HG03139 (cell line): ENCODE measurements around the gene PTPN21.

ENCODE experiments used
- ATAC-seq: cut with Tn5 transposase; IDR thresholded peaks from one replicate; pipeline ENCODE4 v1.9.1; 2021; ENCODE audit not compliant: unreplicated experiment

Gene PTPN21

DNA sequence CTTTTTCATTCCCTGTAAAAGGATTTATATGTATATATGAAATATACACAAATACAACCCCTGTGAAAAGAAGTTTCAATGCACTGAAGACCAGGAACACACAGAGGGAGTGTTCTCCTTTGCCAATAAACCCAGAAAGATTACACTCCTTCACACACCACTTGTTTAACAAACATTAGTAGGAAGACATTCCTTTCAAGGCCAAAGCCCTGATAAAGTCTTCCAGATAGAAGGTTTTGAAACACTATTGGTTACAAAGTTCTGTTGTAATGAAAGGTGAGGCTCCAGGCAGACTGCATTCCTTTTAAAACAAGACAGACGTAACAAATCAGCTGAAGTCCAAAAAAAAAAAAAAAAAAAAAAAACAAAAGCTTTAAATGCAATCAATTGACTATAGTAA is 81.0 kb downstream of the PTPN21 start:
- ATAC-seq = no peak

DNA sequence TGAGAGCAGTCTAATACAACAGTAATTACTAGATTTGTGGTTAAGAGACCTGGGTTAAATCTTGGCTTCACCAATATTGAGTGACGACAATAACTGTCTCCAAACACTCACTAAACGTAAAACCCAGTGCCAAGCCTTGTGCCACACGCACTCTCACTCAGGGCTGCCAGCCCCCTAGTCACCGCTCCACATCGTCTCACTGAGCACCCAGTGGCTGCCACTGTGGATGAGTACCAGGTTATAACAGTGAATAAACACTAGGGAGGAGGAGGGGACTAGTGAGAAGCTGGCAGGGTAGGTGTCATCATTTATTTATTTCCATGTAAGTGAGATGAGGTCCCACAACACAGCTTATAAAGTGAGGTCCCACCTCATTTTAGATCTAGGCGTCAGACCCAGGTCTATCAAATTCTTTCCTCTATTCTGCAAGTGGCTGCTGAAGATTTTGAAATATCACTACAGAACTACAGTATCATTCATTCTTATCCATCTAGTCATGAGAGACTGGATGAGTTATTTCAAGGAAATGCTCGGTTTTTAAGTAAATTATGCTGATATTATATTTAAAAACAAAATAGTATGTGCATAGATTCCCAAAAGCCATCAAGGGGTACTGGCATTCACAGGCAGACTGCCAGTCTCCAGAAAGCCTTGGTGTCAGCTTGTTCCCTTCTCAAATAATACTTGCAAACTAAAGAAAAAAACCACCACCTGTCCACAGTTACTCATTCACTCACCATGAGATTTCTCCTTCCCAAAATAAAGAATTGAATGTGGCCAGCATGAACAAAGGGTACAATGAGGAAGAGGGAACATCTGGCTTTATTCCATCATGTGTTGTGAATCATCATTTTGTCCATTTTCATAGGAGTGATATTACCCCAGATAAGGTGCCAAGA is 84.0 kb downstream of the PTPN21 start:
- ATAC-seq = no peak

GRCh38 chr14:88468406-88468805 is 86.4 kb downstream of the PTPN21 start:
- no peak for ATAC-seq

DNA sequence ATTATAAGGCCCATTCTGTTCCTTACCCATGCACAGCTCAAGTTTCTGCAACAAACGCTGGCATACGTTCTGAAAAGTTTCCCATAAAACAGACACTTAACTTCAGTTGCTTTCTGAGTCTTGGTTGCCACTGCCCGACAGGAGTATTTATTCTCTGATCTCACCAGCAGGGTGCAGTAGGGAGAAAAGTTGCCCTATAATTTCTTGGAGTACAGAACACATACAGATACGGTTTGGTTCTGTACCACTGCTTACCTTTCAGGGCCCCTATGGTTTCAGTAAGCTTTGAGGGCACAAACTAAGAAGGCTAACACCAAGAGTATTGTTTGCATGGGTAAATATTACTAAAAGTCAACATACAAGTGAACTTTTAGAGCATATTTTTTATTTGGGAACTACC is 91.5 kb downstream of the PTPN21 start:
- ATAC-seq = no peak

DNA sequence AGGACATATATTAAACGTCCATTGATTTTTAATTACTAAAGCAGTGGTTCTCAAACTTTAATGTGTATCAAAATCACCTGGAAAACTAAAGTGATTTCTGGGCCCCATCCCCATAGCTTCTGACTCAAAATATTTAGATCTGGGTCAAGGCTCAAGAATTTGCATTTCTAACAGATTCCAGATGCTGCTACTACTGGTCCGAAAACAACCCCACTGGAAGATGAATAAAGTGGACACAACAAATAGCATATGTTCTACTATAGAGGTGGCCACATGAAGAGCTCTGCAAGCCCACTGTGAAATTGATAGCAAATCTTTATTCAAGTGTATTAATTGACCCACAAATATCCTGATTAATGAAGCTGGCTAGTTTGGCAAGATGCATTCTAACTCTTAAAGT is 99.9 kb downstream of the PTPN21 start:
- no peak for ATAC-seq

GRCh38 chr14:88452231-88452630 is 102.6 kb downstream of the PTPN21 start:
- ATAC-seq = no peak

DNA sequence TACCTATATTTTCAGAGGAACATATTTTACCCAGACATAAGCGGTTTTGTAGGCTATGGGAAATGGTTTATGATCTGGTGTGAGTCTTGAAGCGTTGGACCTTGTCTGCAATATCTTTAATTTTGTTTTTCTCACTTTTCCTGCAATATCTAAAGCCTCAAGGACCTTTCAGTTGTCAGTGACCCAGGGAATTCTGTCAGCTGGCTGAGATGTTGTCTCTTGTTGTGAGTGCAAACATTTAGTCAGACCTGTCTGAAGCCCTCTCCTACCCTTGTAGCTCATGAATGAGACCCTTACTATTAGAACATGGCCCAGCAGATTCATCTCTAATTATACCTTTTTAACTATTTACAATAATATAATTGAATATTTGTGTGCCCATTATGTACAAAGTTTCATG is 115.7 kb downstream of the PTPN21 start:
- no peak for ATAC-seq

- no peak for ATAC-seq
These were observed 117.1 kb downstream of the PTPN21 start for GRCh38 chr14:88437658-88438057.

DNA sequence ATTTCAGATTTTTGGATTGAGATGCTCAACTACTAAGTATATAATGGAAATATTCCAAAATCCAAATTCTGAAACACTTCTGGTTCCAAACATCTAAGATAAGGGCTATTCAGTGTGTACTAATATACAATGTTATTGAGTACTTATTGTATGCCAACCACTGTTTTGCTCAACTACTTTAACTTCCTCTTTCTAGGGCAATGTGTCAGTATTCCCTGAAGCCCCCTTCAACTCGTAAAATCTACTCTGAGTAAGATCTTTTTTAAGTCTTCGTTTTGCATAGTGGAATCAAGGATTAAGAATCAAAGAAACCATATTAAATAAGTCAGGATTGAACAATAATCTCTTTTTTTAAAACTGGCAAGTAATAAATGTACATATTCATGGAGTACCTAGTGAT is 123.8 kb downstream of the PTPN21 start:
- no peak for ATAC-seq

GRCh38 chr14:88426271-88426670 is 128.5 kb downstream of the PTPN21 start:
- no peak for ATAC-seq

- no peak for ATAC-seq
These were observed 130.2 kb downstream of the PTPN21 start for GRCh38 chr14:88424573-88424972.

DNA sequence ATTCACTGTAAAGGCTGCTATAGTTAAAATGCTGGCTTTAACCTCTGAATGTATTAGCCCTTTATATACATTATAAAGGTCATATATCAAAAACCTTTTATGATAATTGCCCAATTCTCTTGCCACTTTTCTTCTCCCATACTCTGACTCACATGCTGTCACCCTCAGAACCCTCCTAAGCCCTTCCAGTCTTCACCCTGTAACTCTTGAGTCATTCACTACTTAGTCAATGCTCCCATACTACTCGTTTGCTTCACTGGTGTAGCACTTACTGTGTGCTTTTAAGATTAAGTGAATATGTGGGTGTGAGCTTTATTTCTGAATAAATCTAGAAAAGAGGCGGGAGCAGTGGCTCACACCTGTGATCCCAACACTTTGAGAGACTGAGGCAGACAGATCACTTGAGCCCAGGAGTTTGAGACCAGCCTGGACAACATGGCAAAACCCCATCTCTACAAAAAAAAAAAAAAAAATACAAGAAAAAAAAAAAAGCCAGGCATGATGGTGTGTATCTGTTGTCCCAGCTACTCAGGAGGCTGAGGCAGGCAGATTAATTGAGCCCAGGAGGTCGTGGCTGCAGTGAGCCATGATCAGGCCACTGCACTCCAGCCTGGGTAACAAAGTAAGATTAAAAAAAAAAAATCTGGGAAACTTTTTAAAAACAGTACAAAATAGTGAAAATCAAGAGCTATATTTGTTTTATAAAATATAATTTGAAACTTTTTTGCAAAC is 131.7 kb downstream of the PTPN21 start:
- no peak for ATAC-seq

GRCh38 chr14:88422047-88422446 is 132.8 kb downstream of the PTPN21 start:
- ATAC-seq = no peak

- ATAC-seq = no peak
These were observed 133.5 kb downstream of the PTPN21 start for GRCh38 chr14:88421286-88421685.

- no peak for ATAC-seq
These were observed 134.6 kb downstream of the PTPN21 start for GRCh38 chr14:88420187-88420586.

- ATAC-seq = no peak
These were observed 137.2 kb downstream of the PTPN21 start for GRCh38 chr14:88417594-88417993.
